ENCODE results near the gene NONO.

DNA sequence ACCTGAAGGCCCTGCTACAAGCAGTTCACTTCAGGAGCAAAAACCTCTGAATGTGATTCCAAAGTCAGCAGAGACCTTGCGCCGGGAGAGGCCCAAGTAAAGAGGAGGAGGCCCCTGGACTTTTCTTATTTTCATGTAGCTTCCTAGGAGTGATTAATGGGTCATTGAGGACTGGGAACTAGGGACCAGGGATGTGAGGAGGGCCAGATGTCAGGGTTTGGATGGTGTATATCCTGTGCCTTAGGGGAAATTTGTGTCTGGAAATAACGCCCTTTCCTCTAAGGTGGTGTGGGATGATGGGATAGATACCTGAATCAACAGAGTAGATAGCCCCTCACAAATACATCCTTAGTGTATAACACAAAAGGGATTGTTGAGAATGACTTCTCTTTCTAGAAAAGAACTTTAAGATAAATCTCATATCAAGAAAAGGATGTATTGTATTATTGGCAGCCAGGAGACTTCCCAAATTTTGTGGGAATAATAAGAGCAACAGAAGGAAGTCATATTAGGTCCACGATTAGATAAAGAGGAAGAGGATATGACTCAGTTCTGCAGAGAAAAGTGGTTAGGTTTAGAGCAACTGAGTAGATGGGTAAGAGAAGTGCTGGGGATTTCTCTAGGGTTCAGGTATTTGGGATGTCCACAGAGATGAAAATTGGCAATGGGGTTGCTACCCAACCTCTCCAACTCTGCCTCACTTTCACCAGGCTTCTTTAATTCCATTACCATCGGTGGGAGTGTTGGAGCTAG lies 19.2 kb downstream of the NONO start:
- no peak for TF ChIP-seq EZH2 (IDR thresholded peaks at IDR 0.05; ENCODE audit: insufficient read depth, poor library complexity, severe bottlenecking)
- TF ChIP-seq EZH2phosphoT487 (IDR thresholded peaks at IDR 0.05; ENCODE audit: insufficient read depth, low read depth): no peak
